NCI-H2196 (cell line): ENCODE measurements around the gene CADM3.

Experiments
- DNase-seq: peaks from one replicate; lab custom pipeline; 2025; ENCODE audit not compliant: unreplicated experiment; lab: John Stamatoyannopoulos, UW

Gene CADM3

DNA sequence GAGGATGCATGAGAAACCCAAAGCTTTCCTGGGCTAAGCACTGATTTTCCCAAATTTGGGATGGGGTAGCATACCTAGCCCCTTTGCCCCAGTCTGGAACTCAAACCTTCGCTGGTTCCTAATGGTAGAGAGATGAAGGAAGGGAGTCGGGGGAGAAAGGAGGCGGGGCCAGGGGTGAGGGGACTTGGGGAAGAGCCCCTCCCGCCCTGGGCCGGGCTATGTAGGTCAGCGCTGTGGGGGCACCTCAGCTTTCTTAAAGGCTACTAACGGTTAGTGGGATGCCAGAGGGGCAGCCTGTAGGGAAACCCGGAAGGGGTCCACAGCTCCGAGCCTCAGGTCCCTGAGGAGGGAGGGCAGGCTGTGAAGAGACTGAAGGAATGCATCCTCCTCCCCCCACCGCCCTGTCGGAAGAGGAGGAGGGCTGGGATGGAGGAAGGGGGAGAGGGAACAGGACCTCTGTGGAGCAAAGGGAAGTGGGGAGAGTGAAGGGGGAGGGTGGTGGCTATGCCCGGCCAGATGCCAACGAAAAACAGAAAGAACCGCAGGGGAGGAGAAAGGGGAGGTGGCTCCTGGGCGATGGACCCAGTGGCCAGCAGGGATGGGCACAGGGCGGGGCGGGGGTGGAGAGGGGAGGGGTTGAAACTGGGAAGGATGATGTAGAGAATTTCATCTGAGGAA is 1.3 kb downstream of the CADM3 start:
- no peak for DNase-seq

- no peak for DNase-seq
Observed at GRCh38 chr1:159173320-159173719, 1.9 kb downstream of the CADM3 start.

GRCh38 chr1:159175571-159175970 is 4.2 kb downstream of the CADM3 start:
- no peak for DNase-seq

DNA sequence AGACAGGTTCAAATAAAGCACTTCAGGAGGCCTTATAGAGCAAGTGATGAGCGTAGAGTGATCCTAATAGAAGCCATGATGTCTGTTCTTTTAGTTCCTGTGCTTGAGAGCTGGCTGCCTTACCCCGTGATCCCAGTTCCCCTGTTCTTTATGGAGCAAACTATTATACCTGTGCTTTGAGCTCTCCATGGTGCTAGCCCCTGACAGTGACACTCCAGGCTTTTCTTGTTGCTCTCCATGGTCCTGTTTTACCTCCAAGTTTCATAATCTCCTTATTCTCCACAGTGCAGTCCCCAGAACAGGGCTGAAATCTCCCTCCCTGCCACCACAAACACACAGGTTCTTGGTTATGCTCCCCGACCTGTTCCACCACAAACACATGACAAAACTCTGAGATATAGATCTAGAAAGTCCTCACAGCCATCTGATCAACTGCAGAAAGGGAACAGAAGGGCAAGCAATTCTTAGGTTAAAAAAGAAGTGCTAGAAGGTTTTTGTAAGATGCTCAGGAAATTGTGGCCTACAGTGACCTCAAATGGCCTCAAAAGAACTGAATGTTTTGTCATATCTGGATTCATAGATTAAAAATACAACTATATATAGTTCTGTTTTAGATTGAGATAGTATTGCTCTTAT is 6.0 kb downstream of the CADM3 start:
- no peak for DNase-seq

- no peak for DNase-seq
Observed at GRCh38 chr1:159179906-159180305, 8.5 kb downstream of the CADM3 start.

- no peak for DNase-seq
Observed at GRCh38 chr1:159180516-159180915, 9.1 kb downstream of the CADM3 start.

DNA sequence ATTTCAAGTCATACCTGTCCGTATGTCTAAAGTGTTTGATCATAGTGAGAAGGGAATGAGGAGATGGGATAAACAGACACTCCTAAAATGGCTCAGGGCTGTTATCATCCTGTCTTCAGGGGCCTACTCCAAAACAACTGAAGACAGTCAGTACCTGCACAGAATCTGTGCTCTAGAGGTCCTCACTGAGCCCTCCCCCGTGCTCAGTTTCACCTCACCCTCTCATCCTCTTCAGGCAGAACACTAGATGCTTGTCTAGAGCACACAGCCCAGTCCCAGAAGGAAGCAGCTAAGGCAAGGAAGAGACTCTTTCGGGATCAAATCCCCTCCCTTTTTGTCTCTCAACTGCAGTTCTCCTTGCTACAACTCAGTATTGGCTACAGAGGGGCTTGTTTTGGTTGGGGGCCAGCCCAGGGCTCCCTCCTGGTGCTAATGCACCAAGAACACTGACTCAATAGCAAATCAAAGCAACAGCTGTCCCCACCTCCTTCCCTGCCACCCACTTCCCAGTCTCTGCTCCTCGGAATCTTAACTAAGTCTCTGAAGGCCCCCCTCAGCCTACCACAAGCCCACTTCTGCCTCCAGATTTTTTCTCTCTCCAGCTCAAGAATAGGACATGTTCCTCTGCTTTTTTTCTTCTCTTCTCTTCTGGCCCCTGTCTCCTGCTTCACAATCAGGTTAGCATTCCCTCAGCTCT is 10.1 kb downstream of the CADM3 start:
- no peak for DNase-seq

- DNase-seq = no peak
Observed at GRCh38 chr1:159184201-159184600, 12.8 kb downstream of the CADM3 start.

- no peak for DNase-seq
Observed at GRCh38 chr1:159185121-159185520, 13.7 kb downstream of the CADM3 start.

- DNase-seq = no peak
Observed at GRCh38 chr1:159187033-159187432, 15.6 kb downstream of the CADM3 start.

DNA sequence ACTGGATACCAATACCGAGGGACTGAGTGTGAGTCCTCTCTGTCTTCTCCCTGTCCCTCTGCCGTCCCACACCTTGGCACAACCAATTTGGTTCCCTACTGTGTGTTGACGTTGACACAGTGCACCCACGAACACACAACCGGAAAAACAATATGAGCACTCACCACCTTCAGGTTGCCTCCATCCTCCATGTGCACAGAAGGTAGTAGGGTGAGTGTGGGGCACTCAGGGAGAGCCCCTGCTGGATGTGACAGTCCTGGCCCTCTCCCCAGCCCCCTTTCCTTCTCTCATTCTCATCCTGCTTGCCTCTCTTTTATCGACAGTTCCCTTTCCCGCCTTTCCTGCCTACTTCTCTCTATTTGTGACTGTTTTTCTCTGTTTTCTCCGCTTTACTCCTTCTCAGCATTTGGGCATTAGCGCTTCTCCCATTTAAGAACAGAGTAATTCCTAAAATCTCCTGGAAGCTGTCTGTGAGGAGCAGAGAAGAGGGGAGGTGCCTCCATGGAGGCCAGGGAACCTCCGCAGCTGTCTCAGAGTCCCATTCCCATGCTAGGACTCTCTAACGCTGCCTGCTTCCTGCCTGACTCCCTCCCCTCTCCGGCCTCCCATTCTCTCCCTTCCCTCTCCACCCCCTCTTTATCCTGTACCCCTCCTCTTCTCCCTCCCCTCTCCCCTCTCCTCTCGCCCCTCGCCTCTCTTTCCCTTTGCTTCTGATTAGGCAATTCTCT is 16.4 kb downstream of the CADM3 start:
- no peak for DNase-seq

GRCh38 chr1:159188375-159188788 is 17.0 kb downstream of the CADM3 start:
- no peak for DNase-seq

- DNase-seq = no peak
Observed at GRCh38 chr1:159190441-159190840, 19.0 kb downstream of the CADM3 start.

- no peak for DNase-seq
Observed at GRCh38 chr1:159196543-159196942, 25.1 kb downstream of the CADM3 start.

DNA sequence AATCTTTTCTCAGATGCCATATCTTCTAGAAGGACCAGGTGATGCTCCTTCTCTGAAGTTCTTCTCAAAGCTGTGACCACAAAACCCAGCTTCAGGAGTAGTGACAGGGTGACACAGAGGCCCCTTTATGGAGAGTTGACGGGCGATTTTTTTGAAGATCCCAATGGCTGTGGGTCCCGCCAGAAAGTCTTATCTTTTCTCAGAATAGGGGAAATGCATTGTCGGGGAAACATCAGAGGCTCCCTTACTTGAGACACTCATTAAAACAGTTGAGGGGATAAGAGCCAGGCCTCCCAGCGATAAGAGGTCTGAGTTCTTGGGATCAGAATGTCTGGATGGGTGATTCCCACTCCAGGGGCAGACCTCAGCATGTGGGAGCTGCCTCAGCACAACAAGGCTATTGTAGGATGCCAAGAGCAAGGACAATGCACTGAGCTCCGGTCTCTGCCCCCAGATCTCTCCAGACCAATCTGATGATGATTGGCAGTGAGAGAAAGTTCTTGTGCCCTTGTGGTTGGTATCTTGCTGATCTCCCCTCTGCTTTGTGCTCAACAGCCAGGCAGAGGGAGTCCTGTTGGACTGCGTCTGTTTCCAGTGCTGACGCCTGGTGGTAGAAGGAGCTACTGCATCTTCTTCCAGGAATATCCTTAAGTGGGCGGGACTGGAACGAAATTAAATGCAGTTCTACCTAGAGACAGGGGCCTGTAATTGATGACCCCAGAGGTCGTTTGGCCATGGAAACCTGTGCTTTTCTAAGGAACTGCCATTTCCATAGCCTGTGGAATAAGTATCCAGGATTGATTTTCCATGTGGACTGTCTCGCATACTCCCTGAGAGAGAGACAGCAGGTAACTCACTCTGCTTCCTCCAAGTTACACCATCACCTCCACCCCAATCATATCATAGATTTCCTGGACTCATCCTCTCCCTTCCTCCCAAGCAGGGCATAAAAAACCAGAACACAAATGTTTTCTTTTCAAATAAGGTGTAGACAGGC is 26.4 kb downstream of the CADM3 start:
- peak; percentile 47 for DNase-seq

DNA sequence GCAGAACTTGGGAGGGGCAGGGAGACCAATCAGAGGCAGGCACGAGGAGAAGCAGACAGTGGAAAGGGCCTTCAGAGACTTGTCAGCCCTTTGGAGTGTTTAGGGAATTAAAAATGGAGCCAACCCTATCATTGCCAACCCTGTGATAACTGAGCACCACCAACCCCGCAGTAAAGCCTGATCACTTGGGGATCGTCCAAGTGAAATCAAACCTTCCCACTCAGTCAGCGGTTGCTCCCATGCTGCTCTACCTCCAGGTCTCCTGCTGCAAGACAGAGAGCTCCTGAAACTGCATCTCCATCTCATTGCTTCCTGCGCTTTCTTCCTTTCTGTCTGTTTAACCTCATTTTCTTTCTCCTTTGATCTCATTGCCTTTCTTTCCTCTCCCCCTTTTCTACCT is 28.5 kb downstream of the CADM3 start:
- no peak for DNase-seq

GRCh38 chr1:159200769-159201168 is 29.4 kb downstream of the CADM3 start:
- no peak for DNase-seq

DNA sequence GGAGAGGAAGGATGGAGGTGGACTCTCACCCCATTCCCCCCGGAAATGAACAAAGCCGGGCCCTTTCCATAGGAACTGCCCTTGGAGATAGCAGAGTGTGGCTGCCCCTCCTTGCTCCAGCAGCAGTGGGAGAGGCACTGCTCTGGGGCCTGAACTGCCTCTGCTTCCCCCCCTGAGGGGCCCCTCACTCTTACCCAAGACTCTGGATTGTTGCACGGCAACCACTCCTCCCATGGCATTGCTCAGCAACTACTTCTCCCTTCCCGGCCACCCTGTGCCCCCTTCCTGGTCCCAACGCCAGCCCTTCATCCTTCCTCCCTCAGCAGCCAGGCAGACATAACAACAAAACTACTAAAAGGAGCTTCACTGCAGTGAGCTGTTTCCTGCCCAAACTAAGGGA is 30.2 kb downstream of the CADM3 start:
- no peak for DNase-seq

DNA sequence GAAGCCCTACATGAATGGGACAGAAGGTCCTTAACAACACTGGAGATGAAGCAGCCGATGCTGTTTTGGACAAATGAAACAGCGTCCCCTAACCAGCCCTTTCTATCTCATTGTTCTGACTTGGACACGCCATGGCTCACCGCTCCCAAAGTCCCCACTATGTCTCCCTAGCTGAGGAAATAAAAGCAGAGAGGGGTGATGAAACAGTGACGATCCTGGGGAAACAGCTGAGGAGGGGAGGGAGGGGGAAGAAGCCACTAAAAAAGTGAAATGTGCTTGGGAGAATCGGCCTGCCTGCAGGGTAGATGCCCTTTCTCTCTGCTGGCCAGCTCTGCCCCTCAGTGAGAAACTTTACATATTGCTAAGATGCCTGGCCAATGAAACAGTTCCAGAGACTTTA is 32.2 kb downstream of the CADM3 start:
- DNase-seq = no peak
